ENCODE data around the gene ENPP3. TPM values are rescaled to one million over a fixed set of nuclear protein-coding genes. Genes with fewer than 3 reads are reported as not detected.

Gene ENPP3
- total and polyA plus RNA-seq, 10 of the 15 experiments (the other 5 are each of a cell fraction or from before 2014, with no cell fraction given): 0.01 TPM; not detected in 9

DNA sequence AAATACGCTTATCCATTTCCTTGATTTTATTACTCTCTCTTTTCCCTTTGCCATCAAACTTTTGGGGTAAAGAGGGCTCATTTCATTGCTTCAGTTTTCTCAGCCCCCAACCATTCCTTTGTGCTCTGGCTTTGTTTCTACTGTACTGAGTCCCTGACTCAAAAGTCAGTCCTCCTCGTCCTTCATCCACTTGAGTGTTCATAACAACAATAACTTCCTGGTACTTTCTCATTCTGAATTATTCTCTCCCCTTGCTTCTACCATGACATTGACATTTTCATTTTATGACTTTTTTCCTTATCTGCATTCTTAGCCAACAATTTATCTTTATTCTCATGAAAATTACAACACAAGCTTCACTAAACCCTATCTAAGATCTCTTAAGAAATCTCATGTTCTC, 911 bp downstream of the ENPP3 start:
- Histone ChIP-seq H3K79me2 (ENCODE audit: control insufficient read depth, insufficient read depth, low read length) (no peaks in the 10 kb centered on the region), H3K36me3 (ENCODE audit: control insufficient read depth in 2 of 2, insufficient read depth in 2 of 2, low read length in 1 of 2) (no peaks in the 10 kb centered on the region), H2AFZ (ENCODE audit: control insufficient read depth, low read depth, low read length) (no peak overlapping the region), H4K20me1 (ENCODE audit: control insufficient read depth, insufficient read depth) (no peaks in the 10 kb centered on the region; the same call in 1 of the 2 replicates), H3K9me3 (replicated peaks; ENCODE audit: control insufficient read depth, insufficient read depth, low read length) (no peaks in the 10 kb centered on the region), H3K4me3 (no peak overlapping the region), H3K4me2 (ENCODE audit: control insufficient read depth, insufficient read depth) (no peak overlapping the region), H3K4me1 (ENCODE audit: control insufficient read depth, insufficient read depth, low read length) (no peaks in the 10 kb centered on the region; the same call in 1 of the 2 replicates), H3K27me3 (replicated peaks in 1 of 2; ENCODE audit: control insufficient read depth in 2 of 2, insufficient read depth in 2 of 2, low read length in 1 of 2) (no peaks in the 10 kb centered on the region; a peak in 3 of 4 replicates), H3K9ac (ENCODE audit: control insufficient read depth, insufficient read depth, low read length) (no peak overlapping the region), H3K27ac (ENCODE audit: control insufficient read depth, insufficient read depth) (no peak overlapping the region)
- SMC1A ChIA-PET (ENCODE audit: uncharacterized antibody, unreplicated experiment): no interaction called here
- in situ Hi-C loops (cut with MboI): no loop called here
- RAD21 ChIA-PET (ENCODE audit: unreplicated experiment): no interaction called here
- no TSS peak for BruUV-seq (replicated peaks)
- intact Hi-C loops (cut with micrococcal nuclease; ENCODE audit: unreplicated experiment): loop anchor here (5.0 kb wide), 1 partner anchor 49 kb away; no protein-coding TSS in a partner anchor
- DNase-seq (ENCODE audit: low read depth, low spot score) (no peak), ATAC-seq (no peak), FAIRE-seq (no peak)
- WGBS (ENCODE audit: insufficient coverage, insufficient replicate concordance, low lambda C conversion rate, missing lambda C conversion rate): 29% methylated on average over 2 of the region's 2 CpGs
- CTCF ChIA-PET: interaction anchor here (3.2 kb wide), 1 partner anchor 10 kb away, joined by 26 read pairs; the partner anchor contains the start of gene MED23
- TF ChIP-seq, protein P1, sequence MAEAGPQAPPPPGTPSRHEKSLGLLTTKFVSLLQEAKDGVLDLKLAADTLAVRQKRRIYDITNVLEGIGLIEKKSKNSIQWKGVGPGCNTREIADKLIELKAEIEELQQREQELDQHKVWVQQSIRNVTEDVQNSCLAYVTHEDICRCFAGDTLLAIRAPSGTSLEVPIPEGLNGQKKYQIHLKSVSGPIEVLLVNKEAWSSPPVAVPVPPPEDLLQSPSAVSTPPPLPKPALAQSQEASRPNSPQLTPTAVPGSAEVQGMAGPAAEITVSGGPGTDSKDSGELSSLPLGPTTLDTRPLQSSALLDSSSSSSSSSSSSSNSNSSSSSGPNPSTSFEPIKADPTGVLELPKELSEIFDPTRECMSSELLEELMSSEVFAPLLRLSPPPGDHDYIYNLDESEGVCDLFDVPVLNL (IDR thresholded peaks at IDR 0.05; ENCODE audit: low read depth, low read length): no peak
- TF ChIP-seq SRF (IDR thresholded peaks at IDR 0.05; ENCODE audit: low read depth in 2 of 2, low read length in 2 of 2) (no peak), SMAD5 (IDR thresholded peaks at IDR 0.05; ENCODE audit: low read depth) (no peak), ZNF622 (IDR thresholded peaks at IDR 0.05) (no peak), ZNF384 (IDR thresholded peaks at IDR 0.05; ENCODE audit: borderline replicate concordance, low read depth, low read length) (no peak), PAX8 (IDR thresholded peaks at IDR 0.05) (no peak), BCL11A (IDR thresholded peaks at IDR 0.05; ENCODE audit: low read depth, low read length) (no peak), NR2C2 (IDR thresholded peaks at IDR 0.05; ENCODE audit: borderline replicate concordance, control insufficient read depth, insufficient read length, low read depth) (no peak), CHD2 (IDR thresholded peaks at IDR 0.05; ENCODE audit: borderline replicate concordance, low read depth, low read length) (no peak), POLR2AphosphoS5 (IDR thresholded peaks at IDR 0.05; ENCODE audit: low read length) (no peak), TAF1 (IDR thresholded peaks at IDR 0.05; ENCODE audit: borderline replicate concordance, low read depth, low read length) (no peak)
- TF ChIP-seq, protein P2, sequence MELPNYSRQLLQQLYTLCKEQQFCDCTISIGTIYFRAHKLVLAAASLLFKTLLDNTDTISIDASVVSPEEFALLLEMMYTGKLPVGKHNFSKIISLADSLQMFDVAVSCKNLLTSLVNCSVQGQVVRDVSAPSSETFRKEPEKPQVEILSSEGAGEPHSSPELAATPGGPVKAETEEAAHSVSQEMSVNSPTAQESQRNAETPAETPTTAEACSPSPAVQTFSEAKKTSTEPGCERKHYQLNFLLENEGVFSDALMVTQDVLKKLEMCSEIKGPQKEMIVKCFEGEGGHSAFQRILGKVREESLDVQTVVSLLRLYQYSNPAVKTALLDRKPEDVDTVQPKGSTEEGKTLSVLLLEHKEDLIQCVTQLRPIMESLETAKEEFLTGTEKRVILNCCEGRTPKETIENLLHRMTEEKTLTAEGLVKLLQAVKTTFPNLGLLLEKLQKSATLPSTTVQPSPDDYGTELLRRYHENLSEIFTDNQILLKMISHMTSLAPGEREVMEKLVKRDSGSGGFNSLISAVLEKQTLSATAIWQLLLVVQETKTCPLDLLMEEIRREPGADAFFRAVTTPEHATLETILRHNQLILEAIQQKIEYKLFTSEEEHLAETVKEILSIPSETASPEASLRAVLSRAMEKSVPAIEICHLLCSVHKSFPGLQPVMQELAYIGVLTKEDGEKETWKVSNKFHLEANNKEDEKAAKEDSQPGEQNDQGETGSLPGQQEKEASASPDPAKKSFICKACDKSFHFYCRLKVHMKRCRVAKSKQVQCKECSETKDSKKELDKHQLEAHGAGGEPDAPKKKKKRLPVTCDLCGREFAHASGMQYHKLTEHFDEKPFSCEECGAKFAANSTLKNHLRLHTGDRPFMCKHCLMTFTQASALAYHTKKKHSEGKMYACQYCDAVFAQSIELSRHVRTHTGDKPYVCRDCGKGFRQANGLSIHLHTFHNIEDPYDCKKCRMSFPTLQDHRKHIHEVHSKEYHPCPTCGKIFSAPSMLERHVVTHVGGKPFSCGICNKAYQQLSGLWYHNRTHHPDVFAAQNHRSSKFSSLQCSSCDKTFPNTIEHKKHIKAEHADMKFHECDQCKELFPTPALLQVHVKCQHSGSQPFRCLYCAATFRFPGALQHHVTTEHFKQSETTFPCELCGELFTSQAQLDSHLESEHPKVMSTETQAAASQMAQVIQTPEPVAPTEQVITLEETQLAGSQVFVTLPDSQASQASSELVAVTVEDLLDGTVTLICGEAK (IDR thresholded peaks at IDR 0.05; ENCODE audit: borderline replicate concordance): no peak
- TF ChIP-seq, protein P3, sequence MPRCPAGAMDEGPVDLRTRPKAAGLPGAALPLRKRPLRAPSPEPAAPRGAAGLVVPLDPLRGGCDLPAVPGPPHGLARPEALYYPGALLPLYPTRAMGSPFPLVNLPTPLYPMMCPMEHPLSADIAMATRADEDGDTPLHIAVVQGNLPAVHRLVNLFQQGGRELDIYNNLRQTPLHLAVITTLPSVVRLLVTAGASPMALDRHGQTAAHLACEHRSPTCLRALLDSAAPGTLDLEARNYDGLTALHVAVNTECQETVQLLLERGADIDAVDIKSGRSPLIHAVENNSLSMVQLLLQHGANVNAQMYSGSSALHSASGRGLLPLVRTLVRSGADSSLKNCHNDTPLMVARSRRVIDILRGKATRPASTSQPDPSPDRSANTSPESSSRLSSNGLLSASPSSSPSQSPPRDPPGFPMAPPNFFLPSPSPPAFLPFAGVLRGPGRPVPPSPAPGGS (IDR thresholded peaks at IDR 0.05; ENCODE audit: borderline replicate concordance, insufficient read depth, low read depth, low read length, poor library complexity, severe bottlenecking): no peak
- TF ChIP-seq, protein P4, sequence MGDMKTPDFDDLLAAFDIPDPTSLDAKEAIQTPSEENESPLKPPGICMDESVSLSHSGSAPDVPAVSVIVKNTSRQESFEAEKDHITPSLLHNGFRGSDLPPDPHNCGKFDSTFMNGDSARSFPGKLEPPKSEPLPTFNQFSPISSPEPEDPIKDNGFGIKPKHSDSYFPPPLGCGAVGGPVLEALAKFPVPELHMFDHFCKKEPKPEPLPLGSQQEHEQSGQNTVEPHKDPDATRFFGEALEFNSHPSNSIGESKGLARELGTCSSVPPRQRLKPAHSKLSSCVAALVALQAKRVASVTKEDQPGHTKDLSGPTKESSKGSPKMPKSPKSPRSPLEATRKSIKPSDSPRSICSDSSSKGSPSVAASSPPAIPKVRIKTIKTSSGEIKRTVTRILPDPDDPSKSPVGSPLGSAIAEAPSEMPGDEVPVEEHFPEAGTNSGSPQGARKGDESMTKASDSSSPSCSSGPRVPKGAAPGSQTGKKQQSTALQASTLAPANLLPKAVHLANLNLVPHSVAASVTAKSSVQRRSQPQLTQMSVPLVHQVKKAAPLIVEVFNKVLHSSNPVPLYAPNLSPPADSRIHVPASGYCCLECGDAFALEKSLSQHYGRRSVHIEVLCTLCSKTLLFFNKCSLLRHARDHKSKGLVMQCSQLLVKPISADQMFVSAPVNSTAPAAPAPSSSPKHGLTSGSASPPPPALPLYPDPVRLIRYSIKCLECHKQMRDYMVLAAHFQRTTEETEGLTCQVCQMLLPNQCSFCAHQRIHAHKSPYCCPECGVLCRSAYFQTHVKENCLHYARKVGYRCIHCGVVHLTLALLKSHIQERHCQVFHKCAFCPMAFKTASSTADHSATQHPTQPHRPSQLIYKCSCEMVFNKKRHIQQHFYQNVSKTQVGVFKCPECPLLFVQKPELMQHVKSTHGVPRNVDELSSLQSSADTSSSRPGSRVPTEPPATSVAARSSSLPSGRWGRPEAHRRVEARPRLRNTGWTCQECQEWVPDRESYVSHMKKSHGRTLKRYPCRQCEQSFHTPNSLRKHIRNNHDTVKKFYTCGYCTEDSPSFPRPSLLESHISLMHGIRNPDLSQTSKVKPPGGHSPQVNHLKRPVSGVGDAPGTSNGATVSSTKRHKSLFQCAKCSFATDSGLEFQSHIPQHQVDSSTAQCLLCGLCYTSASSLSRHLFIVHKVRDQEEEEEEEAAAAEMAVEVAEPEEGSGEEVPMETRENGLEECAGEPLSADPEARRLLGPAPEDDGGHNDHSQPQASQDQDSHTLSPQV (IDR thresholded peaks at IDR 0.05): no peak
- POLR2A ChIA-PET: no interaction called here

All from GM12878 (cell line).